Astrocyte (in vitro differentiated cells and primary cell): ENCODE measurements around the gene SPDYE6. TPM values are rescaled to one million over a fixed set of nuclear protein-coding genes. Genes with fewer than 3 reads are reported as not detected.

Experiments used
- DNase-seq: peaks from one replicate; pipeline ENCODE4 v3.0.0-alpha.2; 2010; ENCODE audit warnings: low read depth
- FAIRE-seq: peaks from 2 replicates; lab custom pipeline; 2011; peaks lifted over from hg19 to GRCh38; lab: Jason Lieb, UNC
- H2AFZ ChIP-seq: 2 replicates; pipeline ENCODE4 v1.6.0; 2012; ENCODE audit warnings: low read depth, low read length, inconsistent platforms
- H3K27ac ChIP-seq: 2 replicates; pipeline ENCODE4 v1.5.1; 2011; ENCODE audit warnings: low read depth, low read length, inconsistent platforms
- H3K27me3 ChIP-seq: 2 replicates; pipeline ENCODE4 v1.6.0; 2011; ENCODE audit warnings: low read length, inconsistent platforms; ENCODE audit not compliant: insufficient read depth
- H3K36me3 ChIP-seq: 2 replicates; pipeline ENCODE4 v1.5.1; 2011; ENCODE audit warnings: low read length, inconsistent platforms; ENCODE audit not compliant: insufficient read depth
- H3K4me1 ChIP-seq: 2 replicates; pipeline ENCODE4 v1.5.1; 2011; ENCODE audit warnings: low read length, inconsistent platforms; ENCODE audit not compliant: insufficient read depth
- H3K4me2 ChIP-seq: 2 replicates; pipeline ENCODE4 v1.6.0; 2012; ENCODE audit warnings: low read length, inconsistent platforms
- H3K4me3 ChIP-seq: 2 replicates; pipeline ENCODE4 v1.5.1; 2011; ENCODE audit warnings: low read depth, mild to moderate bottlenecking, low read length, inconsistent platforms; ENCODE audit not compliant: insufficient read depth
- H3K79me2 ChIP-seq: 2 replicates; pipeline ENCODE4 v1.6.0; 2012; ENCODE audit warnings: mild to moderate bottlenecking, low read length, inconsistent platforms; ENCODE audit not compliant: insufficient read depth
- H3K9ac ChIP-seq: 2 replicates; pipeline ENCODE4 v1.6.0; 2012; ENCODE audit warnings: mild to moderate bottlenecking, low read length, inconsistent platforms
- H3K9me3 ChIP-seq: 2 replicates; pipeline ENCODE4 v1.5.1; 2012; ENCODE audit warnings: low read depth, mild to moderate bottlenecking, low read length, inconsistent platforms; ENCODE audit not compliant: insufficient read depth
- H4K20me1 ChIP-seq: 2 replicates; pipeline ENCODE4 v1.6.0; 2012; ENCODE audit warnings: low read length, inconsistent platforms; ENCODE audit not compliant: insufficient read depth
- H3K27ac Mint-ChIP-seq: one replicate; pipeline ENCODE4 v1.8.0; 2021; ENCODE audit warnings: mild to moderate bottlenecking, mixed read lengths; ENCODE audit not compliant: unreplicated experiment
- H3K27me3 Mint-ChIP-seq: one replicate; pipeline ENCODE4 v1.8.0; 2021; ENCODE audit warnings: low read depth, mixed read lengths; ENCODE audit not compliant: unreplicated experiment
- H3K36me3 Mint-ChIP-seq: one replicate; pipeline ENCODE4 v1.8.0; 2021; ENCODE audit warnings: low read depth, mixed read lengths; ENCODE audit not compliant: unreplicated experiment
- H3K4me1 Mint-ChIP-seq: one replicate; pipeline ENCODE4 v1.8.0; 2021; ENCODE audit warnings: low read depth, mixed read lengths; ENCODE audit not compliant: unreplicated experiment
- H3K4me3 Mint-ChIP-seq: one replicate; pipeline ENCODE4 v1.8.0; 2021; ENCODE audit warnings: mild to moderate bottlenecking, moderate library complexity, mixed read lengths; ENCODE audit not compliant: unreplicated experiment
- H3K9me3 Mint-ChIP-seq: one replicate; pipeline ENCODE4 v1.8.0; 2021; ENCODE audit warnings: mild to moderate bottlenecking, mixed read lengths; ENCODE audit not compliant: unreplicated experiment
- EZH2 ChIP-seq: IDR thresholded peaks from 2 replicates; pipeline ENCODE4 v1.6.1; 2012; ENCODE audit warnings: mild to moderate bottlenecking, low read length, inconsistent platforms; ENCODE audit not compliant: insufficient read depth
- total RNA-seq: library from RNA; stranded (reverse); gene quantifications from 2 replicates; pipeline ENCODE4 v1.2.1, GENCODE V29; 2021
- TF ChIP-seq, protein P1 (sequence below): IDR thresholded peaks from 2 replicates; pipeline ENCODE4 v1.5.1; 2011; ENCODE audit warnings: low read depth, mild to moderate bottlenecking, inconsistent platforms, low read length, moderate library complexity; ENCODE audit not compliant: insufficient read depth

SPDYE6 gene
- total RNA-seq, 1 donor from 2014 or later: not detected

DNA sequence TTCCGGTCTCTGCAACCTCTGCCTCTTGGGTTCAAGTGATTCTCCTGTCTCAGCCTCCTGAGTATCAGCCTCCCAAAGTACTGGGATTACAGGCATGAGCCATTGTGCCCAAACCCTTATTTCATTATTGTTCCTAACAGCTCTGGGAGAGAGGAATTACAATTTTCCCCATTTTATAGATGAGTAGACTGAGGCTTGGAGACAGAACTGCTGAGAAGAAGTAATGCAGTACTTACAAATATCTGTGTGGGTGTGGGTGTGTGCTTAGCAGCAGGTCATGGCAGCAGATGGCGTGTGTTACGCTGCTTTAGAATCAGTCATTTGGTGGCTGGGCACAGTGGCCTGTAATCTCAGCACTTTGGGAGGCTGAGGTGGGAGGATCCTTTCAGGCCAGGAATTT is 47.3 kb upstream of the SPDYE6 start:
- peak overlapping the region; percentile 68 for H3K27ac Mint-ChIP-seq
- H3K27me3 Mint-ChIP-seq: no peaks in the 10 kb centered on the region
- Histone ChIP-seq H3K4me3 (no peak overlapping the region), H3K79me2 (peaks cover 4% of the 10 kb centered on the region), H3K4me1 (no peaks in the 10 kb centered on the region), H2AFZ (no peak overlapping the region), H3K27ac (no peak overlapping the region), H3K27me3 (no peaks in the 10 kb centered on the region), H3K4me2 (no peak overlapping the region), H4K20me1 (peaks cover 32% of the 10 kb centered on the region), H3K36me3 (peaks cover 64% of the 10 kb centered on the region), H3K9me3 (no peaks in the 10 kb centered on the region), H3K9ac (no peak overlapping the region)
- no peaks in the 10 kb centered on the region for H3K9me3 Mint-ChIP-seq
- FAIRE-seq (no peak), DNase-seq (no peak)
- no peaks in the 10 kb centered on the region for H3K4me1 Mint-ChIP-seq
- H3K36me3 Mint-ChIP-seq: peaks cover 22% of the 10 kb centered on the region
- no peak overlapping the region for H3K4me3 Mint-ChIP-seq
- TF ChIP-seq EZH2: no peak
- TF ChIP-seq, protein P1, sequence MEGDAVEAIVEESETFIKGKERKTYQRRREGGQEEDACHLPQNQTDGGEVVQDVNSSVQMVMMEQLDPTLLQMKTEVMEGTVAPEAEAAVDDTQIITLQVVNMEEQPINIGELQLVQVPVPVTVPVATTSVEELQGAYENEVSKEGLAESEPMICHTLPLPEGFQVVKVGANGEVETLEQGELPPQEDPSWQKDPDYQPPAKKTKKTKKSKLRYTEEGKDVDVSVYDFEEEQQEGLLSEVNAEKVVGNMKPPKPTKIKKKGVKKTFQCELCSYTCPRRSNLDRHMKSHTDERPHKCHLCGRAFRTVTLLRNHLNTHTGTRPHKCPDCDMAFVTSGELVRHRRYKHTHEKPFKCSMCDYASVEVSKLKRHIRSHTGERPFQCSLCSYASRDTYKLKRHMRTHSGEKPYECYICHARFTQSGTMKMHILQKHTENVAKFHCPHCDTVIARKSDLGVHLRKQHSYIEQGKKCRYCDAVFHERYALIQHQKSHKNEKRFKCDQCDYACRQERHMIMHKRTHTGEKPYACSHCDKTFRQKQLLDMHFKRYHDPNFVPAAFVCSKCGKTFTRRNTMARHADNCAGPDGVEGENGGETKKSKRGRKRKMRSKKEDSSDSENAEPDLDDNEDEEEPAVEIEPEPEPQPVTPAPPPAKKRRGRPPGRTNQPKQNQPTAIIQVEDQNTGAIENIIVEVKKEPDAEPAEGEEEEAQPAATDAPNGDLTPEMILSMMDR: no peak

GRCh38 chr7:102400360-102400759 is 44.1 kb upstream of the SPDYE6 start:
- H3K36me3 Mint-ChIP-seq: peaks cover 12% of the 10 kb centered on the region
- H4K20me1 ChIP-seq: peaks cover 21% of the 10 kb centered on the region
- TF ChIP-seq, protein P1: no peak
- no peak for TF ChIP-seq EZH2
- no peak overlapping the region for H3K27ac ChIP-seq
- H3K9me3 ChIP-seq: no peaks in the 10 kb centered on the region
- H3K4me3 Mint-ChIP-seq: no peak overlapping the region
- peaks cover 39% of the 10 kb centered on the region for H3K36me3 ChIP-seq
- no peak overlapping the region for H3K9ac ChIP-seq
- no peaks in the 10 kb centered on the region for H3K9me3 Mint-ChIP-seq
- H3K79me2 ChIP-seq: peaks cover 18% of the 10 kb centered on the region
- no peak for FAIRE-seq
- peak overlapping the region; percentile 28 for H3K27ac Mint-ChIP-seq
- no peak for DNase-seq
- no peaks in the 10 kb centered on the region for H3K27me3 ChIP-seq
- peaks cover 11% of the 10 kb centered on the region for H3K4me1 ChIP-seq
- no peak overlapping the region for H3K4me2 ChIP-seq
- H3K4me1 Mint-ChIP-seq: peaks cover 11% of the 10 kb centered on the region
- H2AFZ ChIP-seq: no peak overlapping the region
- H3K4me3 ChIP-seq: no peak overlapping the region
- H3K27me3 Mint-ChIP-seq: no peaks in the 10 kb centered on the region

GRCh38 chr7:102398543-102398942 is 42.3 kb upstream of the SPDYE6 start:
- H3K4me1 Mint-ChIP-seq: peaks cover 15% of the 10 kb centered on the region
- H3K36me3 ChIP-seq: peaks cover 29% of the 10 kb centered on the region
- peaks cover 5% of the 10 kb centered on the region for H4K20me1 ChIP-seq
- peaks cover 13% of the 10 kb centered on the region for H3K4me1 ChIP-seq
- peaks cover 13% of the 10 kb centered on the region for H3K36me3 Mint-ChIP-seq
- H3K9me3 Mint-ChIP-seq: no peaks in the 10 kb centered on the region
- no peak for TF ChIP-seq EZH2
- TF ChIP-seq, protein P1: no peak
- no peak overlapping the region for H2AFZ ChIP-seq
- H3K9ac ChIP-seq: no peak overlapping the region
- H3K27ac Mint-ChIP-seq: no peak overlapping the region
- no peaks in the 10 kb centered on the region for H3K9me3 ChIP-seq
- H3K27me3 ChIP-seq: no peaks in the 10 kb centered on the region
- H3K4me2 ChIP-seq: no peak overlapping the region
- no peaks in the 10 kb centered on the region for H3K27me3 Mint-ChIP-seq
- peaks cover 18% of the 10 kb centered on the region for H3K79me2 ChIP-seq
- FAIRE-seq (no peak), DNase-seq (no peak)
- no peak overlapping the region for H3K4me3 ChIP-seq
- no peak overlapping the region for H3K27ac ChIP-seq
- no peak overlapping the region for H3K4me3 Mint-ChIP-seq
